ENCODE results near the gene CRACR2B. TPM values are rescaled to one million over a fixed set of nuclear protein-coding genes. Genes with fewer than 3 reads are reported as not detected.

CRACR2B gene
- total RNA-seq, 2 donors from 2014 or later: 23.2 to 83.0 TPM

DNA sequence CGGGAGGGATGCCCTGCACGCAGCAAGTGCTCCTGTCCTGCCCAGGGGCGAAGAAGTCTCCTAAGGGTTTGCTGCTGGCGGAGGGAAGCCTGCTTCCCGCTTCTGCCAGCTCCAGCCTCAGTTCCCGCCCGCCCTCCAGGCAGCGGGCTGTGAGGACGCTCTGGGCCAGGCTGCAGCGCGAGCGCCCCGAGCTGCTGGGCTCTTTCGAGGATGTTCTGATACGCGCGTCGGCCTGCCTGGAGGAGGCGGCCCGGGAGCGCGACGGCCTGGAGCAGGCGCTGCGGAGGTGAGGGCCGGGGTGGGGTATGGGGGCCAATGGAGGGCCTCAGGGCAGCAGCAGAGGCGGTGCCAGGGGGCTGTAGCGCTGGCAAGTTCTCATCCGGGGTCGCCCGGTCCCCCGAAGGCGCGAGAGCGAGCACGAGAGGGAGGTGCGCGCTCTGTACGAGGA is 2.2 kb downstream of the CRACR2B start:
- TF ChIP-seq, protein P1, sequence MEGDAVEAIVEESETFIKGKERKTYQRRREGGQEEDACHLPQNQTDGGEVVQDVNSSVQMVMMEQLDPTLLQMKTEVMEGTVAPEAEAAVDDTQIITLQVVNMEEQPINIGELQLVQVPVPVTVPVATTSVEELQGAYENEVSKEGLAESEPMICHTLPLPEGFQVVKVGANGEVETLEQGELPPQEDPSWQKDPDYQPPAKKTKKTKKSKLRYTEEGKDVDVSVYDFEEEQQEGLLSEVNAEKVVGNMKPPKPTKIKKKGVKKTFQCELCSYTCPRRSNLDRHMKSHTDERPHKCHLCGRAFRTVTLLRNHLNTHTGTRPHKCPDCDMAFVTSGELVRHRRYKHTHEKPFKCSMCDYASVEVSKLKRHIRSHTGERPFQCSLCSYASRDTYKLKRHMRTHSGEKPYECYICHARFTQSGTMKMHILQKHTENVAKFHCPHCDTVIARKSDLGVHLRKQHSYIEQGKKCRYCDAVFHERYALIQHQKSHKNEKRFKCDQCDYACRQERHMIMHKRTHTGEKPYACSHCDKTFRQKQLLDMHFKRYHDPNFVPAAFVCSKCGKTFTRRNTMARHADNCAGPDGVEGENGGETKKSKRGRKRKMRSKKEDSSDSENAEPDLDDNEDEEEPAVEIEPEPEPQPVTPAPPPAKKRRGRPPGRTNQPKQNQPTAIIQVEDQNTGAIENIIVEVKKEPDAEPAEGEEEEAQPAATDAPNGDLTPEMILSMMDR (IDR thresholded peaks at IDR 0.05): no peak
- peak; percentile 57 for TF ChIP-seq POLR2A (IDR thresholded peaks at IDR 0.05)
- H3K9me3 ChIP-seq: no peaks in the 10 kb centered on the region
- DNase-seq (ENCODE audit: low spot score): no peak
- WGBS: 4% methylated on average over 29 of the region's 39 CpGs
- peaks cover 48% of the 10 kb centered on the region for H3K4me1 ChIP-seq (replicated peaks)
- H3K27me3 ChIP-seq (replicated peaks; ENCODE audit: insufficient read depth): no peaks in the 10 kb centered on the region
- H3K36me3 ChIP-seq: peaks cover 0 to 2% of the 10 kb centered on the region in 2 donors
- no peak overlapping the region for H3K27ac ChIP-seq
- peak overlapping the region; percentile 21 to 22 for H3K4me3 ChIP-seq
- intact Hi-C loops (cut with DNase I): no loop called here

DNA sequence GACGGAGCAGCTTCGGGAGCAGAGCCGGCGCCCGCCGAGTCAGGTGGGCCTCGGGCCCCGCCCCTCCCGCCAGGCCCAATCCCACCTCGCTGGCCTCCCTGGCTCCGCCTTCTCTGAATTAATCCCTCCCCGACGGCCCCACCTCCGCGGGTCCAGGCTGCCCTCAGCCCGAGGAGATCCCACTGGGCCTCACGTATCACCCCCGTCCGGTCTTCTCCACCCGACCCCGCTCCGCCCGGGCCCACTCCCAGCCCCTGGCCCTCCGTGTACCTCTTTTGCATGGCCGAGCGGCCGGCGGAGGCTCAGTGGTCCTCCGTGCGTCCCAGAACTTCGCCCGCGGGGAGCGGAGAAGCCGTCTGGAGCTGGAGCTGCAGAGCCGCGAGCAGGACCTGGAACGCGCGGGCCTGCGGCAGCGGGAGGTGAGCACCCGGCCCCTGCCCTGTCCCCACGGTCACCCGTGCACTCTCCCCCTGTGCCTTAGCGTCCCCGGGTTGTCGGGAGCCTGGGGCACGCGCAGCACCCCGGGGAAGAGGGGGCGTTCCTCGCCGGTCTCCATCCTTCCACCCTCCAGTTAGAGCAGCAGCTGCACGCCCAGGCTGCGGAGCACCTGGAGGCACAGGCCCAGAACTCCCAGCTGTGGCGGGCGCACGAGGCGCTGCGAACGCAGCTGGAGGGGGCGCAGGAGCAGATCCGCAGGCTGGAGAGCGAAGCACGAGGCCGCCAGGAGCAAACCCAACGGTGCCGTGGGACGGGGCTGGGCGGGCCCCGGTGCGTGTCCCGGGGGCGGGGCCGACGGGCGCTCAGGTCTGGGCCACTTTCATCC is 2.8 kb downstream of the CRACR2B start:
- TF ChIP-seq, protein P1 (IDR thresholded peaks at IDR 0.05): no peak
- peak; percentile 64 for TF ChIP-seq POLR2AphosphoS5 (IDR thresholded peaks at IDR 0.05)
- peak; percentile 5 for TF ChIP-seq POLR2A (IDR thresholded peaks at IDR 0.05)
- intact Hi-C loops (cut with DNase I): no loop called here
- no peaks in the 10 kb centered on the region for H3K9me3 ChIP-seq
- H3K36me3 ChIP-seq: no peaks in the 10 kb centered on the region
- peaks cover 46% of the 10 kb centered on the region for H3K4me1 ChIP-seq (replicated peaks)
- DNase-seq (ENCODE audit: low spot score): peak; percentile 71
- H3K27me3 ChIP-seq (replicated peaks; ENCODE audit: insufficient read depth): no peaks in the 10 kb centered on the region
- H3K27ac ChIP-seq: no peak overlapping the region
- 7% methylated on average over 74 of the region's 78 CpGs for WGBS
- H3K4me3 ChIP-seq: peak overlapping the region; percentile 21 to 22

DNA sequence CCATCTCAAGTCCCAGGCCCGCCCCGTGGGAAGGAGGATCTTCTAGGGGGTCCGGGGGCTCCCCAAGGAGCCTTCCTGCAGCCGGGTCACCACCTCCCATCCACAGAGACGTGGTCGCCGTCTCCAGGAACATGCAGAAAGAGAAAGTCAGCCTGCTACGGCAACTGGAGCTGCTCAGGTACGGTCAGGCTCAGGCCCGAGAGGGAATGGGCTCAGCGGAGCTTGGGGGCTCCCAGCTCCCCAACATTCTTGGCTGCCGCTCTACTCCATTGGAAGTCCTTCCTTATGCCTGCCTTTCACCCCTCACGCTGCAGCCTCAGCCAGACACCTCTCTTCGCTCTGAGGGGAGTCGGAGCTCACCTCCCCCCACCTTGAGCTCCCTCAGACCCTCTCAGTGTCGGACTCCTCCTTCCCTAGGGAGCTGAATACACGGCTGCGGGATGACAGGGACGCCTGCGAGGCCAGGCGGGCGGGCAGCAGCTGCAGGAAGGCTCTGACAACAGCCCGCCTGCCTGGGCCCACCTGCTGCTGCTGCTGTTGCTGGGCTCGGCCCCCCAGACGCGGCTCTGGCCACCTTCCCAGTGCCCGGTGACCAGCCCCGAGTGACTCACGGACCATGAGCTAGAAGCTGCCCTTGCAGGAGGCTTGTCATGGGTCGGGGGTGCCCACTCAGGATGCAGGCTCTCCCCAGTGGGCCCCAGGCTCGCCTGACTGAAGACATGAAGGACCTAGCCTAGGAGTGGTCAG is 3.6 kb downstream of the CRACR2B start:
- no peaks in the 10 kb centered on the region for H3K9me3 ChIP-seq
- no peak for DNase-seq (ENCODE audit: low spot score)
- H3K27ac ChIP-seq: no peak overlapping the region
- H3K27me3 ChIP-seq (replicated peaks; ENCODE audit: insufficient read depth): no peaks in the 10 kb centered on the region
- TF ChIP-seq POLR2AphosphoS5 (IDR thresholded peaks at IDR 0.05): no peak
- TF ChIP-seq, protein P1 (IDR thresholded peaks at IDR 0.05): no peak
- TF ChIP-seq POLR2A (IDR thresholded peaks at IDR 0.05): no peak
- intact Hi-C loops (cut with DNase I): no loop called here
- H3K4me3 ChIP-seq: no peak overlapping the region
- 73% methylated on average over 25 of the region's 31 CpGs for WGBS
- H3K4me1 ChIP-seq (replicated peaks): peaks cover 38% of the 10 kb centered on the region
- H3K36me3 ChIP-seq: no peaks in the 10 kb centered on the region

DNA sequence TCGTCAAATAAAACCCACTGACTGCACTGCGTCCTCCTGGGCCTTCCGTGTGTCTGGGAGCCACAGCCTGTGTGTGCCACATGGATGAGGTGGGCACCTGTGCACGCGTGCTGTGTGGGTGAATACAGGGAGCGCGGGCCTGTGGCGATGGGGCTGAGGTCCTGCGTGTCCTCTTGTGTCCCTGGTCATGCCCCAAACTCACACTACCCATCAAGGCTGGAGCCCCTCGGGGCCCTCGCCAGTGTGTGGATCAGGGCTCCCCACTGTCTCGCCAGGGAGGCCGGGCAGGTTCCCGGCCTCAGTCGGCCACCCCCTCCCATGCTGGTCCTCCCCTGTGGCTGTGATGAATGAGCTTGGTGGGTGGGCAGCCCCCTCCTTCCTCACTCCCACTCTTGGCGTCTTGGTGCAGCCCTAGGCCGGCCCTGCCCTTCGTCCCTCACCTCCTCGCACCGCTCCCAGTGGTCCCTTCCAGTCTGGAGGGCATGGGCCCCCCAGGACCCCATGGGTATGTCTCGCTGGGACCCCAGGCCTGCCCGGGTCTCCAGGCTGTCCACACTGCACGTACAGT is 4.3 kb downstream of the CRACR2B start:
- no peak for TF ChIP-seq POLR2AphosphoS5 (IDR thresholded peaks at IDR 0.05)
- TF ChIP-seq, protein P1 (IDR thresholded peaks at IDR 0.05): no peak
- TF ChIP-seq POLR2A (IDR thresholded peaks at IDR 0.05): no peak
- H3K27ac ChIP-seq: peak overlapping the region; percentile 76 to 77
- H3K36me3 ChIP-seq: no peaks in the 10 kb centered on the region
- peaks cover 32% of the 10 kb centered on the region for H3K4me1 ChIP-seq (replicated peaks)
- WGBS: 77% methylated on average over 23 of the region's 23 CpGs
- H3K27me3 ChIP-seq (replicated peaks; ENCODE audit: insufficient read depth): no peaks in the 10 kb centered on the region
- peak overlapping the region; percentile 63 to 79 for H3K4me3 ChIP-seq
- DNase-seq (ENCODE audit: low spot score): no peak
- intact Hi-C loops (cut with DNase I): no loop called here
- no peaks in the 10 kb centered on the region for H3K9me3 ChIP-seq

All from prostate gland (tissue), 2 donors.